GM21360 (cell line): ENCODE results near the gene LRRC71.

Source experiments
- ATAC-seq: cut with Tn5 transposase; IDR thresholded peaks from one replicate; pipeline ENCODE4 v1.9.1; 2021; ENCODE audit warnings: mild to moderate bottlenecking, moderate library complexity; ENCODE audit not compliant: unreplicated experiment

LRRC71 gene

DNA sequence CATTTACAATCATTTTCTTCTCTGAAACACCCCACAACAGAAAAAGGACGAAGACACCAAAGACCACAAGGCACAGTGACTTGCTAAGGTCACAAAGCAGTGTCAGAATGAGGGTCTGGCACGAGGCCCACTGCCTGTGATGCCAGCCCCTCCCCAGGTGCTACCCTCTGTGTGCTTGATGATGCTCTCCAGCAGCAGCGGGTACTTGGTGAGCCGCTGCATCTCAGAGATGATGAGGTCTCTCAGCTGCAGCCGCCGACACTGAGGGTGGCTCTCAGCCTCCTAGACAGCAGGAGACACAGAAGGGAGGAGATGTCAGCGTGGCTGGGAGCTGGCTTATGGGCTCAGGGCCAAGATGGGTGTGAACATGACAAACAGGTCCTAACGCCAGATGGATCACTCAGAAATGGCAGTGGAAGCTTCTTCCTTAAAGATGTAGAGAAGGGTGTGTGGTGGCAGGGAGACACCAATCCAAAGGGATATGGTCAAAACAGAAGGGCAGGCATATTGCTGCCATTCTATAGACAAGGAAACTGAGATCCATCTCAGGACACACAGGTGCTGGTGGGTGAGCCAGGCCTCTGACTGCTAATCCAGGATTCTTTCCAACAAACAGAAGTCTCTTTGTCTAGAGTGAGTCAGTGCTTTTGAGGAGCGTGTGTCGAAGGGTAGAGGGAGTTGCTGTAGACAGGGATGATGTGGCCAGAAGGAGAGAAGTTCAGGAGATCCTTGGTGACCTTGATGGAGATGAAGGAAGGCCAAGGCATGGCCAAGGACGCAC lies 25.6 kb downstream of the LRRC71 start:
- ATAC-seq, result no peak

DNA sequence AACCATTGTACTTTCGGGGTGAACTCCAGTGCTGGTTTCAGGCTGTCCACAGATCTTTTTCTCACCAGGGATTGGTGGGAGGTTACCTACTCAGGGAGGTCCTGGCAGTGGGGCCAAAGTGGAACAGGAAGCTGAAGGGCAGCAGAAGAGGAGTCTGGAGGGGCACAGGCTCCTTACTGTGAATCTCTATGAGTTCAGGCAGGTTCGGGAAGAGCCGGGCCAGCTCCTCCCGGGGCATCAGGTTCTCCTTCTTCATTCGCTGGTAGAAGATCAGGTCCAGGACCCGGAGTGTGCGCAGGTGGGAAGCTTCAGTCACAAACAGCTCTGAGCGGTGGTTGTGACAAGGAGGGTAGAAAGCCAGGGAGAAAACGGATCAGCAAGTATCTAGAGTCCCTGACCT lies 26.7 kb downstream of the LRRC71 start:
- no peak for ATAC-seq

DNA sequence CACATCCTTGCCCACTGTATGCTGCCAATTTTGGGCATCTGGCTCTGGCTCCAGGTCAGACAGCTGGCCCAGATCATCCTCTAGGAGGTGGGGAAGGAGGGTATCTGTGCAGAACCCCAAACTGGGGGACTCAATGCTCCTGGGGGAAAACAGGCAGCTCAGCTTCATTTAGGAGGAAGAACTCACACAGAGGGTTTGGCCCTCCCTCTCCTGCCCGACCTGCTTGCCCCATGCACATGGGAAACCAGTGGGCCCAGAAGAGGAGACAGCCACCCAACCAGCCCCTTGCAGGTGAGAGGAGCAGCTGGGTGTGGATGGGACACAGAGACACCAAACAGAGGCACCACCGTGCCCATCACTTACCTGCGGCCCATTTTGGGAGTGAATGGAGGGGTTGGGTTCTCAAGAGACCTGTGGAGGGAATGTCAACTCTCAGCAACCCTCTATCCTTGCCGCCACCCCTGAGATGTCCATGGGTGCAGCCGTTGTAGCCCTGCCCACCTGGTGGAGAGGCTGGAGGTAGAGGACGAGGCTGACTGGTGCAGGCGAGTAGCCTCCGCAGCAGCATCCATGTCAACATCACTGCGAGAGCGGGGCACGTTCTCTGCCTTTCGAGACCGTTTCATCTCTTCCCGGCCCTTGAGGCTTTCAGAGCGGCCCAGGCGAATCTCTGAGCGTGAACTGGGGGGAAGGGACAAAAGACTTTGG lies 27.5 kb downstream of the LRRC71 start:
- no peak for ATAC-seq

DNA sequence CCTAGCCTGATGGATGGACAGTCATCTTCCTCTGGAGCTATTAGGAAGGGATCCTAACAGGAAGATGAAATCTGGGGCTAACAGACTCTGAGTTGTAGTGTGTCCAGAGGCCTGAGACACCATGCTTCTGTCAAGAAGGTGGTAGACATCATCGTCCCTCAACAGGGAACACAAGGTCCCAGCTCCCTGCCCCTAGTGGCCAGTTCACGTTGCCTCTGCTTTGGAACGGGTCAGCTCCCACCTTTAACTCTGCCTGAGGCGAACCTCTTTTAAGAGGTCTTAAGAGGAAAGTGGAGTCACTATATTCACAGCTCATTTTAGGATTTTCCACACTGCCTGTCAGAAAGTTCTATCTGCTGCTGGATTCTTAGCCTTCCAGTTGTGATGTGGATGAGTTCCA lies 28.3 kb downstream of the LRRC71 start:
- ATAC-seq, result no peak

DNA sequence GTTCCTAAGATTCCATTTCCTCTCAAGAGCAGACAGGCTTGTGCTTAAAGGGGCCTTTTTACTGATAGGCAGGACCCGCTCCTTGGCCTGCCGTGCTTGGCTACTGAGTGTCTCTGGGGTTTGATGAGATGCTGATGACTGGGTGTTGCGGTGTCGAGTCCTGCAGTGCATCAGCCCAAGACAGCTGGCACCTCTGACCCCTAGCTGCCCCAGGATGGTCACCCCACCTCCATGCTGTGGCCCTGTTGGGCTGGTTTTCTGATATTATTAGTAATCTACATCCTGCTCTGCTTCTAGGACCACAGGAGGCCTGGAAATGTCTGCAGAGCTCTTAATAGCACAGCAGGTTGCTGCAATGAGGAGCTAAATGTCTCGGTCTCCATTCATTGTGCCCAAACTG lies 28.7 kb downstream of the LRRC71 start:
- ATAC-seq, result no peak

DNA sequence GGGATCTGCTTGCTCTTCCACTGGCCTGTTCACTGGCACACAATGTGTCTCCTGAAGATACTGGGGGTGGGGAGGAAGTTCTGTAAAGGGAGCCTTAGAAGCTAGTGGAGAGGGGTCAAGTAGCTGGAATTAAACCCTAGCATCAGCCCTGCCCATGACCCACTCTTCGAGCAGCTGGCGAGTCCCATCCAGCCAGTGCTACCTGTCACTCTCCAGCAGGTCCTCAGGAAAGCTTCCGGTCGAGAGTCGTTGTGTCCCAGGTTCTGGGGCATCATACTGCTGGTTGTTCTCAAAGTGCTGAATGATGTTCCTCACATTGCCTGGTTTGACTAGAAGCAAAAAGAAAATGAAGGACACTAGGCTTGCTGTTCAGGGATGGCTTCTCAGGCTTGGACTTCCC lies 30.9 kb downstream of the LRRC71 start:
- no peak for ATAC-seq

DNA sequence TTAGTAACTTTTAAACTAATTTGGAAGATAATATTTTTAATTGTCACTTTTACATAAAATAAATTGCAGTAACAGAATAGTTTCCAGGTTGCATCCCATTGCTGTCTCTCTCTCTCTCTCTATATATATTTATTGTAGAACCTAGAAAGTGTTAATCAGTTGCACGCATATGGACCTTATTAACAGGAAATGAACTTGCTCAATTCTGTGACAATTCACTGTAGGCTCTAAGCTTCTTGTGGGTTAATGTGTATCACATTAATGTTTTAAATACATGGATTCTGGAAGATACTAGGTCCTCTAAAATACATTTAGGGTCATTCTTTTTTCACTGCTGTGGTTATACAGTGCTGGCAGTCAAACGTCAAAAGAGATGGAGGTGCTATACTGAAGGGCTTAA lies 33.1 kb downstream of the LRRC71 start:
- no peak for ATAC-seq

DNA sequence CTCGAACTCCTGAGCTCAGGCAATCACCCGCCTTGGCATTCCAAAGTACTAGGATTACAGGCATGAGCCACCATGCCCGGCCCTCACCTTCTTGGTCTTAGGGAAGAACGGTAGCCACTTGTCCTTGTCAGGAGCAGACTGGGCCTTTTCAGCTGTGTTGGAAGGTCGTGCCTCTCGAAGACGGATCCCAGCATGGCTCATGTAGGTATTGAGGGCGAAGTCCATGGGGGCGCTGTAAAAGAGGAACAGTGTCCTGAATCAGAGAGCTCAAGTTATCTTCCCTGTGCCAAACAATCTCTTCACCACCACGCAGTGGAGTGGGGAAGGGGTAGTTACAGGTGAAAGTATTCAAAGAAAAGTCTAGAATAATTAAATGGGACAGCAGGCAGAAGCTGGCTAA lies 35.9 kb downstream of the LRRC71 start:
- no peak for ATAC-seq

DNA sequence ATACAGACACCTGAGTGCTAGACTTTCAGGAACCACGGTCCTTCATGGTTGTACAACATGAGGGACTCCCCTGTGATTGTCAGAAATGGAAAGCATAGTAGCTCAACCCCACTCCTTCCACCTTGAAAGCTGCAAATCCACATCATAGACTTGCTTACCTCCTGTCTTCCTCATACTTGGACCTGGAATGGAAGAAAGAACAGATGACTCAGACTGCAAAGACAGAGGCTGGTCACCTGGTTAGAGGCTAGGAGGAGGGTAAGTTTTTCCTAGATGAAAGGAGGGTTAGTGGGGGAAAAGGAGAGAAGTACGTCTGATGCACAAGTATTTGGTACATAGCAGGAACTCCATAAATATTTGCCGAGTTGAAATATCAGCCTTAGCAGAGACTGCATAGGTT lies 37.2 kb downstream of the LRRC71 start:
- ATAC-seq, result no peak

DNA sequence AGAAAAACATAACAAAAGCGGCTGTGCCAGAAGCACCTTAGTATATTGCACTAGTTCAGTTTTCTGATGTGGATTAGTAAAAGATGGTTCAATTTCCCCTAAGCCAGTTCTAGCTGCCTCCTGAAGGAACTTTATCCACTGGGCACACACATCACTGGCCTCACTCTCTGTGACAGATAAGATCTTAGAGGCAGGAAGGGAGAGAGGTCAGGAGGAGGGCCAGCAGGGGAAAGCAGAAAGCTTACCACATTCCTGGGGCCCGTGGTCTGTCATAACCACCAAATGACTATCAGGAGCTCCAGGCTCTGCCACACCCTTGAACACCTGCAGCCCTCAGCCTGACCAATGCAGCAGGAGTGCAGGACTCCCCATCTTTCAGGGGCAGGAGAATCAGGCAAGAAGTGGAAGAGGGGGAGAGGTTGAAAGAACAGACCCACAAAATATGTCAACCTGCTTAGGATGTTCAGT lies 37.8 kb downstream of the LRRC71 start:
- no peak for ATAC-seq

DNA sequence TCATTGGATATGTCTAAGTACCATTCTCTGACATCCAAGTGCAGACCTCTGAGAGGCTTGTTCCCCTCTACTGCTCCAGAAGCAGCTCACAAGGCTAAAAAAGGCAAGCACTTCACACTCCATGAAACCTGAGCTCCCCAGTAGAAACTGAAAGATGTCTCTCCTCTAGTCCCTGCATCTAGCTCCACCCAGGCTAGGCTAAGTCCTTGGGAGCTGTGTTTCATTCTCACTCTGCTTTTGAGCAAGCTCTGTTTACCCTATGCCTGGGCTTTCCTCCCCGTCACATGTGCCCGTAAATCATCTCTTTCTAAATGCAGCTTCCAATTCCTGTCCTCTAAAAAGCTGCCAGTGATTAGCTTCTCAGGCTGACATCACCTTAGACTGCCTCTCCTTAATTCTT lies 39.0 kb downstream of the LRRC71 start:
- no peak for ATAC-seq

DNA sequence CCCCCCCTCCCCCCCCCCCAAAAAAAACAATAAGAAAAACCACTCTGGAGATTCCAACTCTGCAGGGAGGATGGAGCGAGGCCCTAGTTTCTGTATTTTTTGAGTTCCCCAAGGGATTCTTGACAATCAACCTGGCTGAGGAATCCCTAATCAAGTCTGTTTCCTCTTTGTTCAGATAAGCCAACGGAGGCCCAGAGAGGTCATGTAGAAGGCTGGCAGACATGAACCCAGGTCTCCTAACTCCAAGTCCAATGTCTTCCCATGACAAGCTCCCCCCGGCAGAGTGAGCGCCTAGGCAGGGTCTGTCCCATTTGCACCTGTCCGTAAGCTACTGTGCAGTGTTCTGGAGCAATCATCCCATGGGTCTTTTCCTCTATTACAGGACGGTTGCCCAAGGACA lies 39.5 kb downstream of the LRRC71 start:
- no peak for ATAC-seq

DNA sequence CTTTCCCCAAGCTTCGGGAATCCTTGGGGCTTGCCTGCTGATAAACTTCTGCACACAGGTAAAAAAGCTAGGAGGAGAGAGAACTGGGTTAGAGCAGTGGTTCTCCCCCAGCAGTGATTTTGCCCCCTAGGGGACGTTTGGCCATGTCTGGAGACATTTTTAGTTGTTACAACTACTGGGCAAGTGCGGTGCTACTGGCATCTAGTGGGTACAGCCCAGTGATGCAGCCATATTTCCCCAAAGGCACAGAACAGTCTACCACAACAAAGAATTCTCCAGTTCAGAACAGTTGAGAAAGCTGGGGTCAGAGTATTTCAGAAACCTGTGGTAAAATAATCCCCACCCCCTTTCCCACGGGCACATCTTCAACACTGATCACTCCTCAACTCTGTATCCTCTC lies 41.3 kb downstream of the LRRC71 start:
- ATAC-seq, result no peak

DNA sequence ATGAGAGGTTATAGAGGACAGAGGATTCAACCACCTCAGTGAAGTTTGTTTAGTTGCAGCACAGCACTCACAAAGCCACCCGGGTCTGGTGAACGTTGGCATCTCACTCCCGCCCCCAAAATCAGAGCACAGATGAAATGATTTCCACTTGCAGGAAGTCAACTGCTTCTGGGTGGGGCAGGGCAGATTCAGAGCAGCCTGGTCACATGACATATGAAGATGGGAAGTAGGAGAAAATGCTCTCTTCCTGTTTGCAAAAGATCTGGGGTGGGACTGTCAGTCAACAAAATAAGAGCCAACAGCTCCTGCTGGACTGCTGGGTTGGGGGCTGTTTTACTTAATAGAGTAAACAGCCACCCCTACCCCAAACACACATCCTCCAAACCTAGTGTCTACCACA lies 43.2 kb downstream of the LRRC71 start:
- no peak for ATAC-seq

DNA sequence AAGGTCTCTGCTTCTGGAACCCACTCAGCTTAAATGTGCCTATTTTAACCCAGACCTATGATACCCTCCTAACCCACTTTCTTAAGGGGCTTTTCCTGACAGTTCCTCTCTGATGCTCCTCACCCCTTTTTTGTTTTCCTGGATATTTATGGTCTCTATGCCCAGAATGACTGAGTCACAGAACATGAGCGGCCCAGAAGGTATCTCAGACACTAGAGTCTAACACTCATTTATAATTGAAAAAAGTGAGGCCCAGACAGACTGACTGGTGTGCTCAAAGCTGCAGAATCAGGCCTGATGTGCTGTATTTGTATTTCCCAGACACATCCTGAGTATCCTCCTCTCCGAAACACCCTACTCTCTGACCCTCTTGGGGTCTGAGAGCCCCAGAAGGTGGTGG lies 44.0 kb downstream of the LRRC71 start:
- no peak for ATAC-seq

DNA sequence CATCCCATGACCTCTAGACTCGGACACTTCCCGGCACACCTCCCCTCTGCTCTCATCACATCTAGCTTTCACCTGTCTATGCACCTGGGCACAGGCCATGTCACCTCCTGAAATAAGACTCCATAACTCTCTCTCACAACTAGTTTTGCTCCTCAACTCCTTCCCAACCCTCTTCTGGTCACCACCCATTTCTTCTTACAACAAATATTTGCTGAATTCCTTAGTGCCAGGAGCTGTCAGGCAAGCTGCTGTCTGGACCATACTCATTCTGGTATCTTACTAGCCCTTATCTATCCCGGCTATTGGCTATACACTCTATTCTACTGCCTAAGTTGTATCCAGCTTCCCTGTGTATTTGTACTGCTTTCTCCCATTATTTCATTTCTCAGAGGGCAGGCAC lies 49.1 kb downstream of the LRRC71 start:
- no peak for ATAC-seq

DNA sequence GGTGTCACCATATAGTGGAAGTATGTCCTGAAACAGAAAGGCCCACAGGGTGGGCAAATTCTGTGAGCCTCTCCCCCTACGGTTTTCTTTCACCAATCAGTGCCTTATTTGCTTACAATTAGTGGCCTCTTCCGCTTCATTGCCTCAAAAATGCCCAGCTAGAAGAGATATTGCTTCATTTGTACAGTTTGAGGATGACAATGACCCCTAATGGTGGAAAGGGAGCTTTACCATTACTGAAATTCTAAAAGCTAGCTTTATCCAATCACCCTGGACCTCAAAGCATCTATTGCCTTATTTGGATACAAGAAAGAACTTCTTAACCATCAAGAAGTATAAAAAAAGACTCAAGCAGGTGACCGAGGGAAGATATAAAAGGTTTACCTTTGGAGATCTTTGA lies 49.6 kb downstream of the LRRC71 start:
- no peak for ATAC-seq

DNA sequence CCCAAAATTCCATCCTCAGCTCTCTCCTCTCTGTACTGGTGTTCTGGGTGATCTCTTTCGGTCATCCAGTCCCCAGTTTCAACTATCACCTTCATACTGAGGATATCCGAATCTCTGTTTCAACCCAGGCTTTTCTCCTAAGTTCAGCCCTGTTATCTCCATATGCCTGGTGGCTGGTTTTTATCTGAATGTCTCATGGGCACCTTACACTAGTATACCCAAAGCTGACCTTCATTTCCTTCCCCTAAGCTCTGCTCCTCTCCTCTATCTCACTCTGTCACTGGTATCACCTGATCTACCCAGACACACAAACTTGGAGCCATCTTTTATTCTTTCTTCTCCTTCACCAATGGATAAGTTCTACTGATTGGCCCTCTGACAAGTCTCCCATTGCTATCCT lies 53.0 kb downstream of the LRRC71 start:
- ATAC-seq, result no peak

DNA sequence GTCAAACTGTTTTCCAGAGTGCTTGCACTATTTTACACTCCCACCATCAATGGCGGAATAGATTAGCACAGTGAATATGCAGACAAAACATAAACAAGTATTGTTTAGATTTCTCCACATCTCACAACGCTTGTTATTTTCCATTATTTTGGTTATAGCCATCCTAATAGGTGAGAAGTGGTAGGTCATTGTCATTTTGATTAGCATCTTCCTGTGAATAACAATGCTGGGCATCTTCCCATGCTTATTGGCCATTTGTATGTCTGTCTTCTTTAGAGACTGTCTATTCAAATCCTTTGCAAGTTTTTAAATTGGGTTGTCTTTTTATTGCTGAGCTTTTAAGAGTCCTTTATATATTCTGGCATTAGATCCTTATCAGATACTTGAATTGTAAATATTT lies 54.7 kb downstream of the LRRC71 start:
- no peak for ATAC-seq

DNA sequence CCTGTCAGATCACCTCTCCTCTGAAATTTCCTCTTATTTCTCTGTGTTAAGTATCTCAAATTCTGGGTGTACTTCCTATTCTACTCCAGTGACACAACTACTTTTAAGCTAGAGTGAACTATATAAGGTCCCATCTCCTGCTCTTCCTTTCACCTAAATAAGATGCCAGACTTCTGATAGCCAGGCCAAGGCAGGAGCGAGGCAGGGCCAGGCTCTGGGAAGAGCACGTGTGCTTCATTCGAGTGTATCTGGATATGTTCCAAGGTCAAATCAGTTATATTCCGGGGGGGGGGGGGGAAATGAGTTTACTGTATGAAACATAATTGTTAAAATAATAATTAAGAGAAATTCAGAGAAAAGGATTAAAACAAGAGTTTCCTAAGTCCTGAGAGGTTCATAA lies 60.1 kb downstream of the LRRC71 start:
- no peak for ATAC-seq
